IPS DF 6.9 (cell line): ENCODE data around the gene FGF8.
A peak's percentile ranks its signal among the peaks of the same experiment; 100 is the strongest.

Experiments used
- DNase-seq: peaks from one replicate; pipeline ENCODE4 v3.0.0-alpha.2; 2013; ENCODE audit warnings: low read depth, low spot score
- H3K27ac ChIP-seq: one replicate; pipeline ENCODE4 v1.5.1; 2013; ENCODE audit warnings: low read length, control low read depth
- H3K27me3 ChIP-seq: 2 replicates; pipeline ENCODE4 v1.6.1; 2013; ENCODE audit warnings: mild to moderate bottlenecking, low read length; ENCODE audit not compliant: control insufficient read depth, insufficient read depth
- H3K36me3 ChIP-seq: 2 replicates; pipeline ENCODE4 v1.6.1; 2013; ENCODE audit warnings: low read length; ENCODE audit not compliant: control insufficient read depth, insufficient read depth
- H3K4me1 ChIP-seq: 2 replicates; pipeline ENCODE4 v1.6.1; 2013; ENCODE audit warnings: low read length; ENCODE audit not compliant: control insufficient read depth, insufficient read depth
- H3K4me3 ChIP-seq: 2 replicates; pipeline ENCODE4 v1.5.1; 2013; ENCODE audit warnings: mild to moderate bottlenecking, low read length
- H3K9me3 ChIP-seq: 2 replicates; pipeline ENCODE4 v1.6.1; 2013; ENCODE audit warnings: low read length, inconsistent platforms; ENCODE audit not compliant: control insufficient read depth, insufficient read depth
- WGBS: extraction: QIAGEN DNeasy Blood & Tissue Kit; methylation state at CpG from one replicate; pipeline ENCODE4 v1.1.7; 2013; ENCODE audit warnings: mixed read lengths, missing lambda C conversion rate; ENCODE audit not compliant: insufficient read length, insufficient coverage; 5-methylcytosine and 5-hydroxymethylcytosine counted together

FGF8 gene

DNA sequence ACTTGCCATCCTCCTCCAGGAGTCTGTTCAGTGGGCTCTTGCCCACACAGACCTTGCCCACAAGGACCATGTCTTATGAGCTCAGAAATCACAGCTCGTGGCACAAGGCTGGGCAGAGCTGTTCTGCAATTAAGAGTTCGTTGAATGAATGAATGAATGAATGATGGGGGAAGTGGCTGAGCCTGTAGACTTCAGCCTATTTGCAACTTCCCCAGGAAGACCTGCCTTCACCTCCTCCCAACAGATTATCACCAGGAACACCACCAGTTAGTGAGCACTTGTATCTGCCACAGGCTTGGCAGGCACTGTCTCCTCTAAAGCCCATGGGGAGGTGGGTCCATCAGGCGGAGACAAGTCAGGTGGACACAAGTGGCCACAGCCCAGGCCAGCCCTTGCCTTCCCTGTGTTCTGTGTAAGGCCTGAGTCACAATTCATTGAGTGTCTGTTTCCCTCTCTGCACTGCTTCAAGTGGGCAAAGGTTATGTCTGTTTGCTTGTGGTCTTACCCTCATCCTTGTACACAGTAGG is 1.8 kb upstream of the FGF8 start:
- Histone ChIP-seq H3K9me3 (no peaks in the 10 kb centered on the region), H3K27ac (no peak overlapping the region), H3K27me3 (peaks cover 47% of the 10 kb centered on the region), H3K4me1 (peaks cover 23% of the 10 kb centered on the region), H3K4me3 (no peak overlapping the region), H3K36me3 (no peaks in the 10 kb centered on the region)
- no CpG with 5 or more reads among the region's 3 CpGs for WGBS
- no peak for DNase-seq

DNA sequence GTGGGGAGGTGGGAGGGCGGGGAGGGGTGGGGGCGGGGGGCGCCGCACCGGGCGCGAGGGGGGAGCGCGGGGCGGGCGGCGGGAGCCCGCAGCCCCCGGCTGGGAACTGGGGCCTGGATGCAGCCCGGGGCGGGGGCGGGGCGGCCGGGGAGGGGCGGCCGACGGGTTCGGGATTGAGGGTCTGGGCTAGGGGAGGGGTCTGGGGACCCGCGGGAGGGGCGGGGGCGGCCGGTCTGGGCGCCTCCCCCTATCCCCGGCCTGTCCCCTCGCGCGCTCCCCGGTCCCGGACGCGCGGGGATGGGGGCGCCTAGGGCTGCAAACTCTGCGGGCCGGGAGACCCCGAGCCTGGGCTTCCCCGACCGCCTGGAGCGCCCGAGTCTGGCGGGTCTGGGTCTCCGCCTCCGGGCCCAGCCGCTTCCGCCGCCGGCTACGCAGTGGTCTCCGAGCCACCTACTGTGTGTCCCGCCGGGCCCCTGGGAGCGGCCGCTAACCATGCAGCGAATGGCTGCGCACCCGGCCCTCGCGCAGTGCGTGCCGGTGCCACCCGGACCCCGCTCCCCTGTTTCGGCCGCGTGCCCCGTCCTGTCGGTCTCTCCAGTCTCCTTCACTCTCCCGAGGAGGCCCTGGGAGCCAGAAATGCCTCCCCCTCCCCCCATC is 375 bp upstream of the FGF8 start:
- Histone ChIP-seq H3K4me1 (peaks cover 17% of the 10 kb centered on the region), H3K9me3 (no peaks in the 10 kb centered on the region), H3K36me3 (no peaks in the 10 kb centered on the region), H3K27me3 (peaks cover 48% of the 10 kb centered on the region), H3K27ac (no peak overlapping the region), H3K4me3 (peak overlapping the region; percentile 42; the same call in 1 of the 2 replicates)
- DNase-seq = no peak
- no CpG with 5 or more reads among the region's 74 CpGs for whole genome bisulfite sequencing

DNA sequence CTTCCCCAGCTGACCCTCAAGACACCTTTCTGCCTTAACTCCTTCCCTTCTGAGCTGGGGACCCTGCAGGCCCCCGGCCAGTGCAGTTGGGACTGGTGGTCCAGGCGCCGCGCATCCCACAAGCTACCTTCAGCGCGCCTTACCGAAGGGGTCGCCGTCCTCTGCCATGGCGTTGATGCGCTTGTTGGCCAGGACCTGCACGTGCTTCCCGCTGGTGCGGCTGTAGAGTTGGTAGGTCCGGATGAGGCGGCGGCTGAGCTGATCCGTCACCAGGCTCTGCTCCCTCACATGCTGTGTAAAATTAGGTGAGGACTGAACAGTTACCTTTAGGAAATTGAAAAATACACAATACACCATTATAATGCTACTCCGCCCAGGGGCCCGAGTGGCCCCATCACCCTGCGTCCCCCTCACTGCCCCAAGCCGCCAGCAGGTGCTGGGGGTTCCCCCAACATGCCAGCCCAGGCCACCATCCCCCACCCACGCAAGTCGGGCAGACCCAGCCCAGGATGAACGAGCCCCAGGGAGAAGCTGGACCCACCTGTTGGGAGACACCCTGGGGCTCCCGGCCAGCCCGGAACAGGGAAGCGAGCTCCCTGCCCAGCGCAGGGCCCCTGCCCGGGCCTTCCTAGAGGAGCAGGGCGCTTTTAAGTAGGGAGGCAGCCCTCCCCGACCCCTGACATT is 1.2 kb downstream of the FGF8 start:
- DNase-seq = no peak
- peaks cover 10% of the 10 kb centered on the region for H3K4me1 ChIP-seq
- no CpG with 5 or more reads among the region's 32 CpGs for WGBS
- H3K27ac ChIP-seq = no peak overlapping the region
- no peaks in the 10 kb centered on the region for H3K9me3 ChIP-seq
- no peaks in the 10 kb centered on the region; the same call in 1 of the 2 replicates for H3K36me3 ChIP-seq
- no peak overlapping the region for H3K4me3 ChIP-seq
- H3K27me3 ChIP-seq = peaks cover 48% of the 10 kb centered on the region

DNA sequence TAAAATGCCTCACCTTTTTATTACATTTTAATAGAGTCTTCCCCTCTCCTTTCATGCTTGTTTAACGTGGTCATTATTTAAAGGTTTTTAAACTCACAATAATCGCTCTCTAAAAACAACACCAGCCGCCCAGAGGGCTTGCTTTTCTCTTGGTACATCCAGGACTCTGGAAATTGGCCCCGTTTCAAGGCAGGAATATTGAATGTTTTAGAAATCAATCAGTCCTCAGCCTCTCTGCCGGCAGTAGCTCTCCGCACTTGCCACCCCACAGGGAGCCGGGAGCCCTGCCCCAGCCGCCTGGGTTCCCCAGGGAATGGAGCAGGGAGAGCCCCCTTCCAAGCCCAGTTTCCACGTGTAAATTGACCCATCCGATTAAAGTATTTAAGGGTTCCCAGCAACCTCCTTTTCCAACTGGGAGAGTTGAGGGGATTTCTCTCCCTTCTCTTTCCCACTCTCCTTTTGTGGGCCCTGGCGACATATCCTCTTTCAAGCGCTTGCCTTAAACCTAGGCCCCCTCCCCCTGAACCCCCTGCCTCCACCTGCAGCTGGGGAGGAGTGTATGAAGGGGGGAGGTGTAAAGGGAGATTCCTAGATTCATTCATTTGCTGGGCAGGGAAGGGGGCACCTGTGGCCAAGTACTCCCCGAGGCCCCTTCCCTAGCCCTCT is 1.9 kb downstream of the FGF8 start:
- Histone ChIP-seq H3K4me3 (no peak overlapping the region), H3K9me3 (no peaks in the 10 kb centered on the region), H3K36me3 (no peaks in the 10 kb centered on the region; the same call in 1 of the 2 replicates), H3K4me1 (peaks cover 10% of the 10 kb centered on the region), H3K27ac (no peak overlapping the region), H3K27me3 (peaks cover 48% of the 10 kb centered on the region)
- DNase-seq = no peak
- WGBS = no CpG with 5 or more reads among the region's 13 CpGs

DNA sequence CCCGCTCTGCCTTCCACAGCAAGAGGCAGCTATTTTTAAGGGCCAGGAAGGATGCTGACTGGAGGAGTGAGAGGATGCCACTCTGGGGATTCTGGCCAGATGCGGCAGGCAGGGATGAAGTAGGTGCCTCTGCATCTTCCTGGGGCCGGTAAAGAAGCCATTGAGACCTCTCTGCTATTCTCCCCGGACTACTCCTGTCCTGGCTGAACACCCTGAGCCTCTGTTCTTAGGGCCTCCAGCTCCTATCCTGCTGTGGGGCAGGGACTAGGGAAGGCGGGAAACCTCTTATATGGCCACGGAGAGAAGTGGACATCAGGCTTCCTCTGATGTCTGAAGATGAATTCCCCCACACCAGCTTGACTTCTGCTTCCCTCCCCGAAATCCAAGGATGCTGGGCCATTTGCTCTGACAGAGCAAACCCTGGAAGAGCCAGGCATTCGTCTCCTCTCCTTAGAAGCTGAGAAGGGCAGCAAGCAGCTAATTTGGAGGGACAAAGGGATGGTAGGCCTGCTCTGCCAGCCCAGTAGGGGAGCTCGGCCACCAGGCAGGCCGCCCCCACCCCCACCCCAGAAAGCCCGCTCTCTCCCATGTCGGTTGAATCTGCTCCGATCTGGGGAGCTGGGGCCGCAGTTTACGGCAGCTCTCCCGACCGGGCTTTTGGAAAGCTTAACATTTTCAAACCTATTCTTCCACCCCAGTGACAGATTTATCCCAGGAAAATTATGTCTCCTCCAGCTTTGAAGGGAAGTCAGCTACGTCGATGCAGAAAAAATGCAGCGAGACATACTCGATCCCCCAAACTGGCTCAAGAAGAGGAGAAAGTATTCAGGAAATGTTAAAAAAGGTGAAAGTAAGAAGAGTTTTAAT is 2.8 kb downstream of the FGF8 start:
- Histone ChIP-seq H3K4me3 (no peak overlapping the region), H3K27me3 (peaks cover 46% of the 10 kb centered on the region), H3K27ac (no peak overlapping the region), H3K4me1 (peaks cover 10% of the 10 kb centered on the region), H3K9me3 (no peaks in the 10 kb centered on the region), H3K36me3 (no peaks in the 10 kb centered on the region; the same call in 1 of the 2 replicates)
- DNase-seq = no peak
- WGBS = no CpG with 5 or more reads among the region's 21 CpGs

DNA sequence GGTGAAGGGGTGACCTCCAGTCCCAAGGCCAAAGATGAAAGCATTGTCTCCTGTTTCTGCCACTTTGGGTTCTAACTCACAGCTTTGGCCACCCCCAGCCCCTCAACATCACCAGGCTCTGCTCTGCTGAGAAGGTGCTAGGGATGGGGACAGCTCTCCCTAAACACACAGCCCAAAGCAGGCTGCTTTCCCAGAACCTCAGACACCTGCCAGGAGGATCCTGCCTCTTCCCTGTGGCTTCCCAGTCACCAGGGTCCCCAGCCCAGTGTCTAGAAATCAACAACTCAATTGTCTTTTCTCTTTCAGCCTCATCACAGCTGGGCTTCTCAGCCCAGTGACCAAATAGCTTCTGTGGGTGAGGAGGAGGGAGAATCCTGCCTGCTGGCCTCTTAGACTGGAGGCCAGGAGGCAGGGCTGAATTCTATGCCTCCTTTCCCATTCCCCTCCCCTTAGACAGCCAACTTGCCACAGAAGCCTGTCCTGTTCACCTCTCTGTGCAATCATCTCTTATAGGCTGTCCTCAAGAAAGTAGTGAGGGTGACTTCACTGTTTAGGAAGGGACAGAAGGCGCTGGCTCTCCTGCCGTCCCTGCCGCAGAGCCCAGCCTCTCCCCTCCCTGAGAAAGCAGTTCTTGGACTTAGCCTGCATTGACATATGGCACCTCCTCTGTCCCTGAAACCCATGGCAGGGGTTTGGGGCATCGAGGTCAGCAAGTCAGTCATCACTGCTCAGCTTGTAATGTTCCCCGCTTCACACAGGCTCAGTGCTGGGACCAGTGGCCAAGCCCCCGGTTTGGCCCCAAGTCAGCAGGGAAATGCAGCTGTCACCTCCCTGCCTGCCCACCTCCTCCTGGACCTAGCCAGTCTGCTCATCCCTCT is 3.7 kb downstream of the FGF8 start:
- Histone ChIP-seq H3K27me3 (peaks cover 37% of the 10 kb centered on the region), H3K36me3 (no peaks in the 10 kb centered on the region; the same call in 1 of the 2 replicates), H3K4me1 (peaks cover 6% of the 10 kb centered on the region), H3K4me3 (no peak overlapping the region), H3K27ac (no peak overlapping the region), H3K9me3 (no peaks in the 10 kb centered on the region)
- DNase-seq = no peak
- WGBS = no CpG with 5 or more reads among the region's 6 CpGs

DNA sequence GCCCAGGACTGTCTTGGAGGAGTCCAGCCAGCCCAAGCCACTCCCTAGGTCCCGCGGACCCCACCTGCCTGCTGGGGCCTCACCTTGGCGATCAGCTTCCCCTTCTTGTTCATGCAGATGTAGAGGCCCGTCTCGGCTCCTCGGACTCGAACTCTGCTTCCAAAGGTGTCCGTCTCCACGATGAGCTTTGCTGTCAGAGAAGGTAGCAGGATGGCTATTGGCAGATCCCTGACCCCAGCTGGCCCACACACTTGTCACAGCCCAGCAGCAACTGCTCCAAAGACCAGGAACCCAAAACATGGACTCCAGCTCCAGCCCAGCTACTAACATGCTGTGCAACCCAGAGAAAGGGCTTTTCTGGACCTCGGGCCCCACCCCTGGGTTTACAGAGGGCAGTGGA is 4.5 kb downstream of the FGF8 start:
- Histone ChIP-seq H3K27me3 (peaks cover 29% of the 10 kb centered on the region; the same call in 1 of the 2 replicates), H3K36me3 (no peaks in the 10 kb centered on the region; the same call in 1 of the 2 replicates), H3K27ac (no peak overlapping the region), H3K4me3 (no peak overlapping the region), H3K9me3 (no peaks in the 10 kb centered on the region), H3K4me1 (peaks cover 6% of the 10 kb centered on the region)
- DNase-seq = no peak
- no CpG with 5 or more reads among the region's 10 CpGs for WGBS

DNA sequence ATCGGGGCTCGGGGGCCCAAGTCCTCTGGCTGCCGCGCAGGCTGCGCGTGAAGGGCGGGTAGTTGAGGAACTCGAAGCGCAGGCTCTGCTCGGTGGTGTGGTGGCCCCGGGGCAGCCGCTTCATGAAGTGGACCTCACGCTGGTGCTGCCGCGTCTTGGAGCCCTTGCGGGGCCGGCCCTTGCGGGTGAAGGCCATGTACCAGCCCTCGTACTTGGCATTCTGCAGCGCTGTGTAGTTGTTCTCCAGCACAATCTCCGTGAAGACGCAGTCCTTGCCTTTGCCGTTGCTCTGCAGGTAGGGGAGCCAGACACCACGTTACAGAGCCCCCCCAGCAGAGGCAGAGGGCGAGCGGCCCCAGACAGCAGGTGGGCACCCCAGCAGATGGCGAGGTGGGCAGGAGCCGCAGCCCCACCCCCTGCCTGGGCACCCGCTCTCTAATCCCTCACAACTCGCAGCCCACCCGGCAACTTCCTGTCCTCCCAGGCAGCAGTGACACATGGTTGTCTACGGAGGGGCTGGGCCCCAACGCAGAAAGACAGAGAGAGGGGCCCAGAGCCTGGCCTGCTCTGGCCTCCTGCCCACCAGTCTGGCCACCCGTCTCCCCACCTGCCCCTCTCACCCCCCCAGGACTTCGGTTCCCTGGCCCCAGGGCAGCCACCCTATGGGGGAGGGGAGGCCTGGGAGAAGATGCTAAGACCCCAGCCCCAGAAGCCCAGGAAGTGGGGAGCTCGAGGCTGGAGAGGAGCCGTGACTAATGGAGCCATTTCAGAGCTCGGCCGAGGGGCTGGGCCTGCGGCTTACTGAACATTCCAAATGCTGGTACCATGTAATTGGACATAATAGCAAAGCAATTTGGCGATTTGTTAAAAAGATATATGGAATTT is 5.3 kb downstream of the FGF8 start:
- no peak for DNase-seq
- WGBS = no CpG with 5 or more reads among the region's 41 CpGs
- no peak overlapping the region for H3K27ac ChIP-seq
- peaks cover 28% of the 10 kb centered on the region; the same call in 1 of the 2 replicates for H3K27me3 ChIP-seq
- no peaks in the 10 kb centered on the region; the same call in 1 of the 2 replicates for H3K36me3 ChIP-seq
- no peaks in the 10 kb centered on the region for H3K9me3 ChIP-seq
- peaks cover 6% of the 10 kb centered on the region for H3K4me1 ChIP-seq
- no peak overlapping the region for H3K4me3 ChIP-seq
